Colonic mucosa (tissue), 4 donors: ENCODE measurements around the gene ZNF684. TPM values are rescaled to one million over a fixed set of nuclear protein-coding genes. Genes with fewer than 3 reads are reported as not detected.

Experiments
- DNase-seq: peaks from one replicate; pipeline ENCODE4 v3.0.0-alpha.2; 2020
- H3K27ac ChIP-seq: fragments of 200-600 bp; one replicate; pipeline ENCODE4 v1.8.0; 2021
- H3K27me3 ChIP-seq: fragments of 200-600 bp; one replicate; pipeline ENCODE4 v1.8.0; 2021
- H3K36me3 ChIP-seq: fragments of 200-600 bp; one replicate; pipeline ENCODE4 v1.8.0; 2021
- H3K4me1 ChIP-seq: fragments of 200-600 bp; one replicate; pipeline ENCODE4 v1.8.0; 2021; ENCODE audit warnings: mild to moderate bottlenecking
- H3K4me3 ChIP-seq: fragments of 200-600 bp; one replicate; pipeline ENCODE4 v1.8.0; 2021
- H3K9ac ChIP-seq, 2 donors: one replicate each; pipeline ENCODE4 v1.7.0; 2013; ENCODE audit warnings: control low read depth in 2 of 2, low read depth in 2 of 2, low read length in 2 of 2
- H3K9me3 ChIP-seq: fragments of 200-600 bp; one replicate; pipeline ENCODE4 v1.8.0; 2021
- CTCF ChIP-seq: fragments of 200-600 bp; IDR thresholded peaks from one replicate; pipeline ENCODE4 v1.8.0; 2022; ENCODE audit warnings: antibody characterized with exemption, mild to moderate bottlenecking
- intact Hi-C: fragments of 100-400 bp; cut with DNase I; formaldehyde crosslinking; loops from one replicate; pipeline ENCODE4 v1.14.1; 2022
- total RNA-seq, 2 donors: library from RNA; stranded (reverse); fragmentation: NEBNext Ultra II Directional in 1 of 2; extraction: Animal tissue kit (Norgen Biotek cat#: 25700) in 1 of 2; gene quantifications; one replicate each; pipeline ENCODE4 v1.2.1, GENCODE V29; 2021
- donor health status: healthy.
- donor health status: DM: no; HTN: no; CAD: no.
- donor health status: DM: no; HTN: no; CAD: no.

The ZNF684 gene
- total RNA-seq, 2 donors from 2014 or later: 4.6 to 4.9 TPM

GRCh38 chr1:40519517-40519916, 11.9 kb upstream of the ZNF684 start:
- Histone ChIP-seq H3K9me3 (no peaks in the 10 kb centered on the region), H3K4me1 (no peaks in the 10 kb centered on the region), H3K9ac (no peak overlapping the region), H3K27ac (no peak overlapping the region), H3K27me3 (no peaks in the 10 kb centered on the region), H3K36me3 (no peaks in the 10 kb centered on the region), H3K4me3 (no peak overlapping the region)
- intact Hi-C loops: no loop called here
- no peak for DNase-seq
- no peak for TF ChIP-seq CTCF

- no peaks in the 10 kb centered on the region for H3K9me3 ChIP-seq
- H3K27ac ChIP-seq: peak overlapping the region; percentile 80
- H3K4me3 ChIP-seq: peak overlapping the region; percentile 64
- DNase-seq: no peak
- intact Hi-C loops: no loop called here
- no peak for TF ChIP-seq CTCF
- peaks cover 3% of the 10 kb centered on the region for H3K4me1 ChIP-seq
- H3K36me3 ChIP-seq: no peaks in the 10 kb centered on the region
- H3K9ac ChIP-seq: peak overlapping the region in 1 of 2 donors; percentile 84
- H3K27me3 ChIP-seq: no peaks in the 10 kb centered on the region
Measured at GRCh38 chr1:40530735-40531380, 579 bp upstream of the ZNF684 start.

- Histone ChIP-seq H3K36me3 (no peaks in the 10 kb centered on the region), H3K9ac (peak overlapping the region; percentile 58 to 84), H3K27ac (peak overlapping the region; percentile 80), H3K27me3 (no peaks in the 10 kb centered on the region), H3K4me1 (peaks cover 3% of the 10 kb centered on the region), H3K4me3 (peak overlapping the region; percentile 64), H3K9me3 (no peaks in the 10 kb centered on the region)
- TF ChIP-seq CTCF: no peak
- DNase-seq: no peak
- intact Hi-C loops: no loop called here
Measured at GRCh38 chr1:40532062-40532389, 589 bp downstream of the ZNF684 start.

GRCh38 chr1:40532844-40533424, 1.5 kb downstream of the ZNF684 start:
- Histone ChIP-seq H3K27ac (no peak overlapping the region), H3K9ac (no peak overlapping the region), H3K9me3 (no peaks in the 10 kb centered on the region), H3K4me1 (peaks cover 3% of the 10 kb centered on the region), H3K4me3 (no peak overlapping the region), H3K27me3 (no peaks in the 10 kb centered on the region), H3K36me3 (no peaks in the 10 kb centered on the region)
- intact Hi-C loops: no loop called here
- DNase-seq: peak; percentile 63
- TF ChIP-seq CTCF: peak; percentile 36

GRCh38 chr1:40534589-40534988, 3.2 kb downstream of the ZNF684 start:
- H3K4me1 ChIP-seq: peaks cover 3% of the 10 kb centered on the region
- no peaks in the 10 kb centered on the region for H3K9me3 ChIP-seq
- DNase-seq: no peak
- no peak overlapping the region for H3K4me3 ChIP-seq
- H3K27ac ChIP-seq: no peak overlapping the region
- TF ChIP-seq CTCF: no peak
- H3K27me3 ChIP-seq: no peaks in the 10 kb centered on the region
- no peak overlapping the region for H3K9ac ChIP-seq
- intact Hi-C loops: no loop called here
- no peaks in the 10 kb centered on the region for H3K36me3 ChIP-seq
